Measurements from ENCODE around the gene RDH8.

The RDH8 gene

DNA sequence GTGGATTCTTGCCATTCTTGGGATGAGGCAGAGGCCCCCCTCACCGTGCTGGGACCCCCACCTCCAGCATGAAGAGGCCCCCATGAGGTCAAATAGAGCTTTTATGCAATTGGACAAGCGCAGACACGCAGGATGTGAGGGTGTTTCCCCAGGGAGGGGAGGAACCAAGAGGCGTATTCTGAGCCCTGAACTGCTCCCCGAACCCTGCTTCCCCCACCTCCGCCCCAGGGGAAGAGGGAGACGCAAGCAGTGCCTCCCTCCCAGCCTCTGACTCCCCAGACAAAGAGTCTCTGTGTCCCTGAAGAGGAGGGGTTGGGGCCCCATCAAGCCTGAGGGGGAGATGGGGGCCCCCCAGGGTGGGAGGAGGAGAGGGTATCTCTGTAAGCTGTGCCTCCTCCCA is 1.3 kb upstream of the RDH8 start:
- no peak for TF ChIP-seq CTCF (conservative IDR thresholded peaks at IDR 0.05)
- H3K27ac ChIP-seq = no peak overlapping the region

DNA sequence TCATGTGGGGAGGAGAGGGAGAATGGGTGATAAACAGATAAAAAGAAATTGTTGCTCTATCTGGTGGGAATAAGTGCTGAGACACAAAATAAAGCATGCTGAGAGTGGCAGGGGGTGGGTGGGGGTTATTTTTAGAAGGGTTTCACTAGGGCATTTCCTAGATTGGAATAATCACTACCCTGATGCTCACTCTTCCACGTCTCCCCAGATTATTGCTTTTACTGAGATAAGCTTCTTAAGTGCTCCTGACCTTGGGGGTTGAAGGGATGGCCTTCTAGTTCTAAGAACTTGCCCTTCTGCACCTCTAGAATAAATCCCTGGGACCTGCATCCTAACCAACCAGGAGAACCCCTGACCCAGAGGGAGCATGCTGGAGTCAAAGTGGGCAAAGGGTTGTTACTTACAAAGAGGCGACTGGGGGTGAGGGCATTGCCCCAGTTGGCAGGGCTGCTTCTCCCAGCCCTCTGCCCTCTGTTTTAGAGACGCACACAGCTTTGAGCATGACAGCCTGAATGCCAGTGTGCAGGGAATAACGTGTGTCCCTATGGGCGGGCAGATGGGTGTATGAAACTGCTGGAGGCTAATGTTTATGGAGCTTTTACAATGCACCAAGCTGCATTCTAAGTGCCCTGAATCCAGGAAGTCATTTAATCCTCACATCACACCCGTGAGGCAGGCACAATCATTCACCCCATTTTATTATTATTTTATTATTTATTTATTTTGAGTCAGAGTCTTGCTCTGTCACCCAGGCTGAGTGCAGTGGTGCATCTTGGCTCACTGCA is 743 bp downstream of the RDH8 start:
- no peak overlapping the region for H3K27ac ChIP-seq

GRCh38 chr19:10018263-10018662 is 5.0 kb downstream of the RDH8 start:
- no peak overlapping the region for H3K27ac ChIP-seq
- TF ChIP-seq CTCF (conservative IDR thresholded peaks at IDR 0.05) = no peak

More for the DNA sequence above, 743 bp downstream of the RDH8 start:
- TF ChIP-seq CTCF (conservative IDR thresholded peaks at IDR 0.05) = no peak

GRCh38 chr19:10018786-10019185 is 5.5 kb downstream of the RDH8 start:
- H3K27ac ChIP-seq = no peak overlapping the region

GRCh38 chr19:10019246-10019645 is 6.0 kb downstream of the RDH8 start:
- TF ChIP-seq CTCF (conservative IDR thresholded peaks at IDR 0.05) = no peak

More at GRCh38 chr19:10018786-10019185, 5.5 kb downstream of the RDH8 start:
- TF ChIP-seq CTCF (conservative IDR thresholded peaks at IDR 0.05) = no peak

DNA sequence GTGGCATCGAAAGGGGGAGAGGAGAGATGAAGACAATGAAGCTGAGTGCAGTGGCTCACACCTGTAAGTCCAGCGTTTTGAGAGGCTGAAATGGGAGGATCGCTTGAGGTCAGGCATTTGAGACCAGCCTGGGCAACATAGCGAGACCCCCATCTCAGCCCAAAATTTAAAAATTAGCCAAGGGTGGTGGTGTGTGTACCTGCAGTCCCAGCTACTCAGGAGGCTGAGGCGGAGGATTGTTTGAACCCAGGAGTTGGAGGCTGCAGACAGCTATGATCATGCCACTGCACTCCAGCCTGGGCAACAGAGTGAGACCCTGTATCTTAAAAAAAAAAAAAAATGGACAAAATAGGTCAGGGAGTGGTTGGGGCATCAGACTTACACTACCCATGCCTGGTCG is 7.6 kb downstream of the RDH8 start:
- TF ChIP-seq CTCF (conservative IDR thresholded peaks at IDR 0.05) = no peak

More at GRCh38 chr19:10019246-10019645, 6.0 kb downstream of the RDH8 start:
- no peak overlapping the region for H3K27ac ChIP-seq

DNA sequence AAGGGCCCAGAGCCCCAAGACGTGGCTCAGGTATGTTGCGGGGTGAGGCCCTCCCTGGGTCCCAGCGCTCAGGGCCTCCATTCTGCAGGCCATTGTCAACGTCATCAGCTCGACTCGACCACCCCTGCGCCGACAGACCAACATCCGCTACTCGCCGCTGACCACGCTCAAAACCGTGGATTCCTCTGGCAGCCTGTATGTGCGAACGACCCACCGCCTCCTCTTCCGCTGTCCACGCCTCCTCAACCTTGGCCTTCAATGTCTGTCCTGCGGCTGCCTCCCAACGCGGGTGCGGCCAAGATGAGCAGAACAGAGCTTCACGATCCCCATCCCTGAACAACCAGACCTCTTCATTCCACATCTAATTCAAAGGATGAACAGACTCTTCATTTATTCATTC is 8.2 kb downstream of the RDH8 start:
- H3K27ac ChIP-seq = no peak overlapping the region
- no peak for TF ChIP-seq CTCF (conservative IDR thresholded peaks at IDR 0.05)

More for the DNA sequence above, 7.6 kb downstream of the RDH8 start:
- H3K27ac ChIP-seq = no peak overlapping the region

All from VCaP (cell line).